ENCODE data around the gene SPATA25.
"Not testable (repeated sequence)": the region's sequence is repeated elsewhere in the genome, so short reads cannot be mapped to it uniquely, and the experiment has no call there.

SPATA25 gene

GRCh38 chr20:45892049-45892825, 4.8 kb upstream of the SPATA25 start:
- no peak for DNase-seq

GRCh38 chr20:45890985-45891983, 3.9 kb upstream of the SPATA25 start, which contains the start of the genes CTSA and NEURL2:
Gene CTSA, plus strand, starts transcription at chr20:45891335. Its CDS starts 234 bp downstream, at chr20:45891569.
Gene NEURL2, minus strand, starts transcription at chr20:45891208. Its CDS starts 217 bp downstream, at chr20:45890991.
- peak; percentile 87 for DNase-seq

GRCh38 chr20:45890077-45890984, 2.9 kb upstream of the SPATA25 start:
- peak; percentile 54 for DNase-seq

GRCh38 chr20:45888681-45889080, 1.3 kb upstream of the SPATA25 start:
- DNase-seq: no peak

- DNase-seq: no peak
Measured at GRCh38 chr20:45886590-45887345, 654 bp downstream of the SPATA25 start.

GRCh38 chr20:45883100-45883469, 4.3 kb downstream of the SPATA25 start:
- DNase-seq: no peak

- DNase-seq: no peak
Measured at GRCh38 chr20:45882469-45883099, 4.8 kb downstream of the SPATA25 start.

- peak; percentile 99 for DNase-seq
Measured at GRCh38 chr20:45880988-45881788, 6.2 kb downstream of the SPATA25 start, which contains the start of gene ZSWIM1. Gene ZSWIM1, plus strand, starts transcription at chr20:45881227. Its CDS starts 1,366 bp downstream, at chr20:45882593.

- DNase-seq: no peak
Measured at GRCh38 chr20:45878076-45878761, 9.2 kb downstream of the SPATA25 start.

GRCh38 chr20:45874576-45874975, 12.8 kb downstream of the SPATA25 start:
- DNase-seq: no peak

GRCh38 chr20:45874104-45874481, 13.3 kb downstream of the SPATA25 start:
- not testable (repeated sequence) for DNase-seq

- no peak for DNase-seq
Measured at GRCh38 chr20:45873409-45874103, 13.9 kb downstream of the SPATA25 start.

GRCh38 chr20:45872626-45873025, 14.8 kb downstream of the SPATA25 start:
- no peak for DNase-seq

- DNase-seq: no peak
Measured at GRCh38 chr20:45867819-45868176, 19.6 kb downstream of the SPATA25 start.

- no peak for DNase-seq
Measured at GRCh38 chr20:45867136-45867818, 20.1 kb downstream of the SPATA25 start.

GRCh38 chr20:45866454-45866853, 21.0 kb downstream of the SPATA25 start:
- DNase-seq: no peak

GRCh38 chr20:45863543-45864470, 23.6 kb downstream of the SPATA25 start:
- no peak for DNase-seq

All from activated naive CD4-positive, alpha-beta T cell treated with anti-CD3 and anti-CD28 coated beads, Interleukin-2, amount 50 U/mL, for 16 hours (primary cell).